ENCODE results near the gene SLC12A6.
"Not testable (repeated sequence)": the region's sequence is repeated elsewhere in the genome, so short reads cannot be mapped to it uniquely, and the experiment has no call there.

- TF ChIP-seq EZH2 (IDR thresholded peaks at IDR 0.05; ENCODE audit: borderline replicate concordance, insufficient read depth, low read length, poor library complexity, severe bottlenecking); CTCF (IDR thresholded peaks at IDR 0.05; ENCODE audit: poor library complexity, severe bottlenecking): not testable (repeated sequence)
Observed at GRCh38 chr15:34380491-34380890, 42.9 kb upstream of the SLC12A6 start.

Measured in neural cell (in vitro differentiated cells).